BE2C (cell line): ENCODE data around the gene MYCN.

Source experiments
- DNase-seq: peaks from one replicate; pipeline ENCODE4 v3.0.0-alpha.2; 2020
- H3K27me3 ChIP-seq: fragments of 250-450 bp; sonication (Bioruptor Pico); 2 replicates; pipeline ENCODE4 v1.5.1; 2020; ENCODE audit warnings: mild to moderate bottlenecking
- H3K36me3 ChIP-seq: fragments of 250-450 bp; sonication (Bioruptor Pico); 2 replicates; pipeline ENCODE4 v1.5.1; 2020; ENCODE audit warnings: mild to moderate bottlenecking
- H3K4me1 ChIP-seq: fragments of 250-450 bp; sonication (Bioruptor Pico); 2 replicates; pipeline ENCODE4 v1.5.1; 2020
- H3K4me3 ChIP-seq: 2 replicates; pipeline ENCODE4 v1.5.1; 2011; ENCODE audit warnings: low read depth, low read length
- H3K9me3 ChIP-seq: fragments of 250-450 bp; sonication (Bioruptor Pico); 2 replicates; pipeline ENCODE4 v1.5.1; 2020
- TF ChIP-seq, protein P1 (sequence below): IDR thresholded peaks from 2 replicates; pipeline ENCODE4 v1.5.1; 2012; ENCODE audit warnings: mild to moderate bottlenecking, low read depth, low read length

MYCN gene

DNA sequence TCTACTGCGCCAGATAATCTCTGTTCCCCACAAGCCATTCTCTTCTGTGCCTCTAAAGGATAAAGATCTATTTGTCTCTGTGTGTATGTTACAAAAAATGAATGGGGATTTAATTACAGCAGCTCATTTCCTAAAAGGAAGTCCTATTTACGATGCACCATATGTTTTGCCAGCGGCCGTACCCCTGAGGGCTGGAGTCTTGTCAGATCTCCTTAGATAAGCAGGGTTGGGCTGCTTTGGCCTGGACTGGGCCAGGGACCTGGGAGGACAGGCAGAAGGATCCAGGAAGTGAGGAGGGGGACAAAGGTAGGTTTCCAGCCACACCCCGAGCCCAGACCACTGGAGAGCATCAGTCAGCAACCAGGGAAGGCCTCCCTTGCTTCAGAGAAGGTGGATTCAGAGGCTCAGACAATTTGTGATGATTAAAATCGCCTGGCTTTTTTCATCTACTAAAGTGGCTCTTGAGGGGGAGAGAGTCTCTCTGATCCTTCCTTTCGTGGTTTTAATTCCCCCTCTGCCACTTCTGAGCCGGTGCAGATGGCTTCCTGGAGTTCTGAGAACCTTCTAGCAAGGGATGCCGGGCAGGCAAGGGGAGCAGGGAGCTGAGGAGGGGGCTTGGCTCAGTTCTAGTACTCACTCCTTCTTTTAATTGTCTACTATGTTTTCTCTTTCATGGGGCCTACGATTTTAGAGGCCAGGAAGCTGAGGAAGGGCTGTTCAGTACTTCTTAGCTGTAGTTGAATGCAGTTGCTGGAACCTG, 42.1 kb downstream of the MYCN start:
- Histone ChIP-seq H3K4me3 (peak overlapping the region; percentile 0), H3K9me3 (peaks cover 5% of the 10 kb centered on the region), H3K36me3 (no peaks in the 10 kb centered on the region), H3K4me1 (peaks cover 51% of the 10 kb centered on the region), H3K27me3 (no peaks in the 10 kb centered on the region; the same call in 1 of the 2 replicates)
- DNase-seq: peak; percentile 100
- TF ChIP-seq, protein P1, sequence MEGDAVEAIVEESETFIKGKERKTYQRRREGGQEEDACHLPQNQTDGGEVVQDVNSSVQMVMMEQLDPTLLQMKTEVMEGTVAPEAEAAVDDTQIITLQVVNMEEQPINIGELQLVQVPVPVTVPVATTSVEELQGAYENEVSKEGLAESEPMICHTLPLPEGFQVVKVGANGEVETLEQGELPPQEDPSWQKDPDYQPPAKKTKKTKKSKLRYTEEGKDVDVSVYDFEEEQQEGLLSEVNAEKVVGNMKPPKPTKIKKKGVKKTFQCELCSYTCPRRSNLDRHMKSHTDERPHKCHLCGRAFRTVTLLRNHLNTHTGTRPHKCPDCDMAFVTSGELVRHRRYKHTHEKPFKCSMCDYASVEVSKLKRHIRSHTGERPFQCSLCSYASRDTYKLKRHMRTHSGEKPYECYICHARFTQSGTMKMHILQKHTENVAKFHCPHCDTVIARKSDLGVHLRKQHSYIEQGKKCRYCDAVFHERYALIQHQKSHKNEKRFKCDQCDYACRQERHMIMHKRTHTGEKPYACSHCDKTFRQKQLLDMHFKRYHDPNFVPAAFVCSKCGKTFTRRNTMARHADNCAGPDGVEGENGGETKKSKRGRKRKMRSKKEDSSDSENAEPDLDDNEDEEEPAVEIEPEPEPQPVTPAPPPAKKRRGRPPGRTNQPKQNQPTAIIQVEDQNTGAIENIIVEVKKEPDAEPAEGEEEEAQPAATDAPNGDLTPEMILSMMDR: no peak

DNA sequence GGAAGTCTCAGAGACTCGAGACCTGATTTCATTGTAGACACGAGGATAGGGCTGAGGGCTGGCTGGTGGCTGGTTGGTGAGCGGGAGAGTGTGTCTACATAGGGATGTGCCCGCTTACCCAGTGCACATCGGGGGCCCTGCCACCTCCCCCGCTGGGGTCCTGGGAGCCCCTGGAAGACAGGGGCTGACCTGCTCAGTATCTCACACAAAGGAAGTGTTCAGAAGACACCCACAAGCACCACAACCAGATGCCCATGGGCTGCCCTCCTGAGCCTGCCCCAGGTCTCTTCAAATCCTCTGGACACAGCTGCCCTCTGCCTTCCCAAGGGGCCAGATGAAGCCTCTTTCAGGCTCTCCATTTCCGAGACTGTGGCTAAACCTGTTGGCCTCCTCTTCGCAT, 43.1 kb downstream of the MYCN start:
- Histone ChIP-seq H3K9me3 (peaks cover 5% of the 10 kb centered on the region), H3K27me3 (no peaks in the 10 kb centered on the region; the same call in 1 of the 2 replicates), H3K36me3 (no peaks in the 10 kb centered on the region), H3K4me1 (peaks cover 51% of the 10 kb centered on the region), H3K4me3 (no peak overlapping the region)
- TF ChIP-seq, protein P1: no peak
- peak; percentile 100 for DNase-seq

DNA sequence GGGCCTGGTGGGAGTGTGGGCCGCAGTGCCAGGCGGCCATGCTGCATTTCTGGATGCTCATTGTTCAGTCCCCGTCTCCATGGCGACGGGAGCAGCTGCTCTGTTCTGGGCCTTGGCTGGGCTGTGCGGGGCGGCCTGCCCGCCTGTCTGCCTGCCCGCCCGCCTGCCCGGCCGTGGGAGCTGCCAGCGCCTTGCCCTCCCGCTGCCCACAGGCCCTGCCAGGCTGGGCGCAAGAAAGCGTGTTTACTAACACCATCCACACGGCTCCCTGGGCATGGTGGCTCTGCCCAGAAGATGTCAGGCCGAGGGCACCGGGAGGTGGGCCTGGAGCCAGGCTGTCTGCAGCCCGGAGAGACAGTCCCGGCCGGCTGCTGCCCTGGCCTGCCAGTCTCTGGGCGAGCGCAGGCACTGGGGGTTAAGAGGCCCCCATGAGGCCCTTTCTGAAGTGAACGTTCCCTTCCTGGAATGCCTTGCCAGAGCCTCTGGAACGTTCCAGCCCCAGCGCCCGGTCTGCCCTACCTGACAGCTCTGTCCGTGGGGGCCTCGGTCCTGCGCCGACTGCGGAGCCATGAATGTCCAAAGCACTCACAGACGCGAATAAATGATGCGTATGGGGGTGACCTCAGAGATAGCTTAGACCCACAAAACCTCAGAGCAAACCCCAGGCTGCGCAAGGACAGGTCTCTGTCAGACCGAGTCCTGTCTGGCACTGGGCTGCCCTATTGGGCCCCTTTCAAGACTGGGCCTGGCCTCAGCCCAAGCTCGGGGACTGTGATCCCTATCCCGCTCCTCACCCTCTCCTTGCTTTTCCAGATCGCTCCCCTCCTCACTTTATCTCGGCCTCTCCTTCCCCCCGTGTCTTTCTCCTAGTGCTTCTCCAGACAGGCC, 44.3 kb downstream of the MYCN start:
- Histone ChIP-seq H3K27me3 (no peaks in the 10 kb centered on the region), H3K36me3 (no peaks in the 10 kb centered on the region), H3K9me3 (peaks cover 5% of the 10 kb centered on the region), H3K4me3 (no peak overlapping the region), H3K4me1 (peaks cover 51% of the 10 kb centered on the region)
- TF ChIP-seq, protein P1: no peak
- DNase-seq: peak; percentile 100

DNA sequence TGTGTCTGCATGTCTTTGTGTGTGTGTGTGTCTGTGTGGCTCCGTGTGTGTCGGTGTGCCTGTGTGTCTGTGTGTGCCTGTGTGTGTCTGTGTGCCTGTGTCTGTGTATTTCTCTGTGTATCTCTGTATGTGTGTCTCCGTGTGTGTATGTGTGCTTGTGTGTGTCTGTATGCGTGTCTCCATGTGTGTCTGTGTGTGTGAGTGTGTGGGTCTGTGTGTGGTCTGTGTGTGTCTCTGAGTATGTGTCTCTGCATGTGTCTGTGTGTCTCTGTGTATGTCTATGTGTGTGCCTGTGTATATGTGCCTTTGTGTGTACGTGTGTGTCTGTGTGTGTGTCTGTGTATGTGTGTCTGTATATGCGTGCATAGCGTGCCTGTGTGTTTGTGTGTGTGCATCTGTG, 45.2 kb downstream of the MYCN start:
- Histone ChIP-seq H3K4me1 (peaks cover 51% of the 10 kb centered on the region), H3K27me3 (no peaks in the 10 kb centered on the region), H3K4me3 (no peak overlapping the region), H3K9me3 (no peaks in the 10 kb centered on the region; the same call in 1 of the 2 replicates), H3K36me3 (no peaks in the 10 kb centered on the region)
- peak; percentile 97 for DNase-seq
- TF ChIP-seq, protein P1: no peak

DNA sequence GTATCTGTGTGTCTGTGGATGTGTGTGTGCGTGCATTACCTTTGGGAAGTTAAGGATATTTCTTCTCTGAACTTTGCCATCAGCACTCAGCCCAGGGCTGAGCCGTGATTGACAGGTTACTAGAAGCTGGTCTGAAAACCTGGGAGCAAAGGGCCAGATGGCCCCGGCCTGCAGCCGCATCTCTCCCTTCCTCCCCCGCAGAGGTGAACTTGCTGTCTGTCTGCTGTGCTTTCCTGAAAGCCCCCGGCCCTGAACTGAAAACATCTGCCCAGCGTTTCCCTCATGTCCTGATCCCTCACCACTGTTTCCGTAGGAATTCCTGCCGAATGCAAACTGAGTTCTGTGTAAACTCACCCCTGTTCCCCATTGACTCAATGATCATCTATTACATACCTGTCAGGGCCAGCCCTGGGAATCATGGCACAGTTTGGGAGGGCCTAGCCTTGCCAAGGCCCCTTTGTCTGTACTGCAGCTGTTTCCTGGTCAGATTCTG, 45.8 kb downstream of the MYCN start:
- Histone ChIP-seq H3K9me3 (no peaks in the 10 kb centered on the region; the same call in 1 of the 2 replicates), H3K4me1 (peaks cover 51% of the 10 kb centered on the region), H3K4me3 (no peak overlapping the region), H3K27me3 (no peaks in the 10 kb centered on the region), H3K36me3 (no peaks in the 10 kb centered on the region)
- TF ChIP-seq, protein P1: no peak
- DNase-seq: no peak
